GM19025 (cell line): Measurements from ENCODE around the gene FLNC.
A peak's percentile ranks its signal among the peaks of the same experiment; 100 is the strongest.

ENCODE experiments used
- ATAC-seq: cut with Tn5 transposase; IDR thresholded peaks from one replicate; pipeline ENCODE4 v1.9.1; 2021; ENCODE audit warnings: mild to moderate bottlenecking, low read depth, moderate library complexity; ENCODE audit not compliant: unreplicated experiment

Gene FLNC, protein sequence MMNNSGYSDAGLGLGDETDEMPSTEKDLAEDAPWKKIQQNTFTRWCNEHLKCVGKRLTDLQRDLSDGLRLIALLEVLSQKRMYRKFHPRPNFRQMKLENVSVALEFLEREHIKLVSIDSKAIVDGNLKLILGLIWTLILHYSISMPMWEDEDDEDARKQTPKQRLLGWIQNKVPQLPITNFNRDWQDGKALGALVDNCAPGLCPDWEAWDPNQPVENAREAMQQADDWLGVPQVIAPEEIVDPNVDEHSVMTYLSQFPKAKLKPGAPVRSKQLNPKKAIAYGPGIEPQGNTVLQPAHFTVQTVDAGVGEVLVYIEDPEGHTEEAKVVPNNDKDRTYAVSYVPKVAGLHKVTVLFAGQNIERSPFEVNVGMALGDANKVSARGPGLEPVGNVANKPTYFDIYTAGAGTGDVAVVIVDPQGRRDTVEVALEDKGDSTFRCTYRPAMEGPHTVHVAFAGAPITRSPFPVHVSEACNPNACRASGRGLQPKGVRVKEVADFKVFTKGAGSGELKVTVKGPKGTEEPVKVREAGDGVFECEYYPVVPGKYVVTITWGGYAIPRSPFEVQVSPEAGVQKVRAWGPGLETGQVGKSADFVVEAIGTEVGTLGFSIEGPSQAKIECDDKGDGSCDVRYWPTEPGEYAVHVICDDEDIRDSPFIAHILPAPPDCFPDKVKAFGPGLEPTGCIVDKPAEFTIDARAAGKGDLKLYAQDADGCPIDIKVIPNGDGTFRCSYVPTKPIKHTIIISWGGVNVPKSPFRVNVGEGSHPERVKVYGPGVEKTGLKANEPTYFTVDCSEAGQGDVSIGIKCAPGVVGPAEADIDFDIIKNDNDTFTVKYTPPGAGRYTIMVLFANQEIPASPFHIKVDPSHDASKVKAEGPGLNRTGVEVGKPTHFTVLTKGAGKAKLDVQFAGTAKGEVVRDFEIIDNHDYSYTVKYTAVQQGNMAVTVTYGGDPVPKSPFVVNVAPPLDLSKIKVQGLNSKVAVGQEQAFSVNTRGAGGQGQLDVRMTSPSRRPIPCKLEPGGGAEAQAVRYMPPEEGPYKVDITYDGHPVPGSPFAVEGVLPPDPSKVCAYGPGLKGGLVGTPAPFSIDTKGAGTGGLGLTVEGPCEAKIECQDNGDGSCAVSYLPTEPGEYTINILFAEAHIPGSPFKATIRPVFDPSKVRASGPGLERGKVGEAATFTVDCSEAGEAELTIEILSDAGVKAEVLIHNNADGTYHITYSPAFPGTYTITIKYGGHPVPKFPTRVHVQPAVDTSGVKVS (N-terminal part only)

DNA sequence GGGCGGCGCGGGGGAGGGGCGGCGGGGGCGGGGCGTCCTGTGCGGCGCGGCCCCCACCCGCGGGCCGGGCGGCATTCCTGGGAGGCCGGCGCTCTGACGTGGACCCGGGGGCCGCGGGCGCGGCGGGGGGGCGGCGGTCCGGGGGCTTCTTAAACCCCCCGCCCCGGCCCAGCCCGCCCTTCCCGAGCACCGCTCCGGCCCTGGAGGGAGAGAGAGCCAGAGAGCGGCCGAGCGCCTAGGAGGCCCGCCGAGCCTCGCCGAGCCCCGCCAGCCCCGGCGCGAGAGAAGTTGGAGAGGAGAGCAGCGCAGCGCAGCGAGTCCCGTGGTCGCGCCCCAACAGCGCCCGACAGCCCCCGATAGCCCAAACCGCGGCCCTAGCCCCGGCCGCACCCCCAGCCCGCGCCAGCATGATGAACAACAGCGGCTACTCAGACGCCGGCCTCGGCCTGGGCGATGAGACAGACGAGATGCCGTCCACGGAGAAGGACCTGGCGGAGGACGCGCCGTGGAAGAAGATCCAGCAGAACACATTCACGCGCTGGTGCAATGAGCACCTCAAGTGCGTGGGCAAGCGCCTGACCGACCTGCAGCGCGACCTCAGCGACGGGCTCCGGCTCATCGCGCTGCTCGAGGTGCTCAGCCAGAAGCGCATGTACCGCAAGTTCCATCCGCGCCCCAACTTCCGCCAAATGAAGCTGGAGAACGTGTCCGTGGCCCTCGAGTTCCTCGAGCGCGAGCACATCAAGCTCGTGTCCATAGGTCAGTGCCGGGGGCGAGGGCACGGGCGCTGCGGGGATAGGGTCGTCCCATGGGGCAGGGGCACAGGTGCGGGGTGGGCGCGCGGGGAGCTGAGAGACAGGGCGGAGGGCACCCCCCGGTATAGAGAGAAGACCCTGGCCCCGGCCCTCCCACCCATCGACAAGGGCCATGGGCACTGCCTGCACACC is at the start of gene FLNC:
TSS of gene FLNC (plus strand) at position 176 of the 947 bp plus-strand sequence. CDS start at position 408, 232 bp downstream.
- ATAC-seq: no peak

DNA sequence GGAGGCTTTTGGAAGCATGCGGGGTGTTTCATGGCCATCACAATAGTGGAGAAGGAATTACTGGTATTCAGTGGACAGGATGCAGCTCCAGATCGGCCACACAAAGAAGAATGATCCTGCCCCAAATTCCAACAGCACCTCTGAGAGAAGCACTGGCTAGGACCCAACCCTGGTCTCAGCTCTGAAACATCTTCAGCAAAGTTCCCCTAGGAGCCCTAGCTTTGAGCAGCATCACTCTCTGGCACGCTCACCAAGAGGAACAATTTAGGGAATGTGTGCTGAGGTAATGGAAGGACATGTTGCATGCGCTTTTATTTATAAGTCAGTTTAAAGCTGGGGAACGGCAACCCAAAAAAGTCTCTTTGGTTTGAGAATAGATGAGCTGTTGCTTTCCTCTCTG is 49.1 kb upstream of the FLNC start:
- no peak for ATAC-seq

DNA sequence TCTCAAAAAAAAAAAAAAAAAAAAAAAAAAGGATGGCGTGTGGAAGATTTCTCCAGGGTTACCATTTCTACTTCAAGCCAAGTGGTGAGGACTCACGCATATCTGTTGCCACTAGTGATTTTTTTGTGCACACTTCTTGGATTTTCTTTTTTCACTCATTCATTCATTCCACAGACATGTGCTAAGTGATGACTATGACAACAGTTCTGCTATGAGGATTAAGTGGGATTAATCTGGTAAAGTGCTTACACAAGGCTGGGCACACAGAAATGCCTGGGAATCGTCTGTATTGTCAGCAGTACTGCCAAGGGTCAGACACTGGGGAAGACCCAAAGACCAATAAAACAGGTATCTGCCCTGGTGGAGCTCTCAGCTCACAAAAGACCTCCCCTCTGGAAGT is 48.4 kb upstream of the FLNC start:
- ATAC-seq: no peak

DNA sequence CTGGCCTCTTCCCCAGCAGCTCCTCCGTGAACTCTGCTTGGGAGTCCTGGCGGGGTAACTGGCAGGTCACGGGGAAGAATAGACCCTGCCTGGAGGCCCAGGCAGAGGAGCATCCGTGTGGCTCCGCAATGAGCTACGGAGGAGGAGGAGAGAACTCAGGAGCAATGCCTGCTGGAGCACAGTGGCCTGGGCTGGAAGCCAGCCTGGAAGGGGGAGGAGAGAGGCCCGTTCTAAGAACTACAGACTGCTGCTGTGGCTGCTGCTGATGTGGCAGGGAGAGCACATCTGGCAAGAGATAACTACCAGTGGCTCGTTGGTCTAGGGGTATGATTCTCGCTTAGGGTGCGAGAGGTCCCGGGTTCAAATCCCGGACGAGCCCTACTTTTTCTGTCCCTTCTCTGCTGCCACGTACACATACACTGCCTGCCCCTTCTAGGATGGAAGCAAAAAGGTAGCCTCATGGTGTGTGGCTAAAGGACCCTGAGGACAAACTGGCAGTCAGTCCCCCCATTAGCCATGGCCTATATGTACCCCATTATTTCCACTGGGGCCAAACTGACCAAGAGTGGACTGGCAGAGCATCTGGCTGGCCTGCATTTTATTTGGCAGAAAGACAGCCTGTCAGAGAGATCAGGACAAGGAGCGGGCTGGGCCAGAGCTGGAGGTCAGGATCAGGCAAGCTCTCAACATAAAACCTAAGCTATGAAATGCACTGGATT is 46.9 kb upstream of the FLNC start:
- no peak for ATAC-seq

DNA sequence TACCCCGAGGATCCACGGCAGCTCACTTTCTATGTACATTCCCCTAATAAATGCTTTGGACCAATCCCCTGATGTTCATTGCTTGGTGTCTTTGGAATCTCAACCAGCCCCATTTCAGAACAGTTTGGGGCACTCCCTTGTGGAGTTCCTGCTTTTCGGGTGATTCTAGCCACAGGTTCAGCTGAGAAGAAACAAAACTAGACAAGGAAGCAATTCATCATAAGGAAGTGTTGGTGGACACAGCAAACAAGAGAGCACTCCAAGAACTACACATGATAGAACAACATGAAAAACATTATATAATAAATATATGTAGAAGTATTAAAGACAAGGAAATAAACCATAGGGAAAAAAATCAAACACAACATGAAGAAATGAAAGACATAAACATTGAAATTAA is 44.5 kb upstream of the FLNC start:
- no peak for ATAC-seq

DNA sequence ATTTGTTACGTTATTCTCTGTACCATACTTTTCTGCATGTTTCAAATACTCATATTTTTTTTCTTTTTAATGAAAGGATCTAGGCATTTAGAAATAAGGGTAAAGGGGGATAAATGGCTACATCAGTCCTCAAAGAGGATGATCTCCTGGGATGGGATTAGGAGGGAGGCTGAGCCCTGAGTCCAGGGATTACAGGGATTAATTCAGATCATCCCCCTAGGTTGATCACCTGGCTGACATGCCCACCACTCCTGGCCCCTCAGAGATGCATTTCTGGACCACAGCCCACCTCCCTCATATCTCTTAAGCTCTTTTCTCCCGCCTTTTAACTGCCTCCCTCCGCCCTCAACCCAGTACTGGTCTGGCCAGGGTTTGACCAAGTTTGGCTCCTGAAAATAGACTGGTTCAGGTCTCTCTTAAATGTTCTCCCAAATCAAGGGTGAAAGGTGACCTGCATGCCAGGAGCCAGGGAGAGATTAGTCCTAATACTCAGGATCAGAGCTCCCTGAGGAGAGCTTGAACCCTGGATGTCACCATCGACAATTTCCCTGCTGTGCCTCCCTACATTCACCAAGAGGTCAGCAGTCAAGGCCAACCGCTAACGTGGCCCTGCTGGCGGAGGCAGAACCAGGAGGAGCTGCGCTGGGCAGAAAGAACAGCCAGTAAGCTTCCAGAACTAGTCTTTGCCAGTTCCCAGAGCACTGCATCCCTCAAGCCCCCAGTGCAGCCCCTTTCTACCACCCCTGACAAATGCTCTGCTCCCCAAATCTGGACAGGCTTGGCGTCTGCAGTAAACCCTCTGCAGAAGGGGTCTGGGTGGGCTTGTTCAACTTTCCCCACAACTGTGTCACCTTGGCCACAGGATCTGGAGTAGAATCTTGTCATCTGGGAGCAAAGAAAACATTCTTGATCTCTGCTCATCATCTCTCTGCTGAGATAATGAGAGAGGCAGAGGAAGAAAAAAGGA is 41.5 kb upstream of the FLNC start:
- no peak for ATAC-seq

DNA sequence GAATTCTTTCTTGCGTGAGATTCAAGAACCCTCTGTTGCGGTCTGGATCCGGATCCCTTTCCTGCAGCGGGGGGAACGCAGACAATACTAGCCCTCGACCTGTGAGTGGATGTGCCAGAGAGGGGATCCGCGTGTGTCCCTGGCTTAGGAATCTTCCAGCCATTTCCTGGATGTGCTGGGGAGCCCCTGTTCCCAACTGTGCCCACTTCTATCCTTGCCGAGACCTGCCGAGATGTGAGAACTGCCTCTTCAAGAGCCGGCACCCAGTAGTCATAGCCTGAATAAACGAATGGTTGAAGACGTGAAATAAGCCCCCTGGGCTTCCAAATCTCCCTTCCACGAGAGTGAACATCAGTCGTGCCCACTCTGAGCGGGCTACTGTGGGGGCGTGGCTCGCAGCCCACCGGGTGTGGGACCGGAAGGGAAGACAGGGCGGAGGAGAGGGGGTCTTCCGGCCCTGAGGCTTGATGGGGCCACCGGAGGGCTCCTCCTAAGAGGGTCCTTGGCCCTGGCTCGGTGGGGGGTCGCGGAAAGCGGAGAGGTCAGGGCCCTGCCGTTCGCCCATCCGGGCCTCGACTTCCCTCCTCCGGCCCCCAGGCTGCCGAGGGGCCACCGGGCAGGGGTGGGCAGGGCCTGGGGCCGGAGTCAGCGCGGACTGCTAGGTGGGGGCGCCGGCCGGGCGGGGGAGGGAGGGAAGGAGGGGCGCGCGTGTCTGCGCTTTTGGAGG is 39.7 kb upstream of the FLNC start:
- no peak for ATAC-seq

DNA sequence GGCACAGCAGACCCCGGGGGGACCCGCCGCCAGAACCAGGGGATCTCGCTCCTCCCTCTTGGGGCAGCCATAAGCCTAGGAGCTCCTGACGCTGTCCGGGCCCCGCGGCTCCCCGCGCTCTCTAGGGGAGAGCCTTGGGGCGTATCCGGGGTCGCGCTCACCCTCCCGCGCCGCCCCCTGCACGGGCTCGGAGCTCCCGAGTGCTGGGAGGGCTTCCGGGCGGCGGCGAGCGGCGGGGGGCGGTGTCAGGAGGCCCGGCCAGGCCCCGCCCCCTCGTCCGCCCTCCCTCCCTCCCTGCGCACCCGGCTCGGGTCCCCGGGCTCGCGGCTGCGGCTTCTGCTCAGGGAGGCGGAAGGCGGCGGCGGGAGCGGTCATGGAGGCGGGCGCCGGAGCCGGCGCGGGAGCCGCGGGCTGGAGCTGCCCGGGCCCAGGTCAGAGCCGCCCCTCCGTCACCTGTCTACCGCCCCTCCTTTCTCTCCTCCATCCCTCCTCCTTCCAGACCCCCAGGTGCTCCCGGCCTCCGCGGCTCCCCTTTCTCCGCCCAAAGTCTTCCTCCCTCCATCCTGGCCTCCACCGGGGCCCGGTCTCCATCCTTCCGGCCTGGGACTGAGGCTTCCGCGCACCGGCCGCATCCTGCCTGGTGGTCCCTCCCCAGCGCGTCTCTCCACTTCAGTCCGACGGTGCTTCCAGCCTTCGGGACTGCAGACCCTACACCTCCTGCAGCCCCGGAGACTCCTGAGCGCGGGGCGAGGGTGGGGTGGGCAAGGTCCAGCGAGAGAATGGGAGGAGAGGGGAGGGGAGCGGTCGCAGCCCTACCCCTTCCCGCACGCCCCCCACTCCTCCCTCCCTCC is 38.9 kb upstream of the FLNC start, which contains the start of gene CCDC136:
TSS of gene CCDC136 (plus strand) at position 848 of the 851 bp plus-strand sequence. CDS start 444 bp downstream, outside the sequence.
- ATAC-seq: peak; percentile 86

DNA sequence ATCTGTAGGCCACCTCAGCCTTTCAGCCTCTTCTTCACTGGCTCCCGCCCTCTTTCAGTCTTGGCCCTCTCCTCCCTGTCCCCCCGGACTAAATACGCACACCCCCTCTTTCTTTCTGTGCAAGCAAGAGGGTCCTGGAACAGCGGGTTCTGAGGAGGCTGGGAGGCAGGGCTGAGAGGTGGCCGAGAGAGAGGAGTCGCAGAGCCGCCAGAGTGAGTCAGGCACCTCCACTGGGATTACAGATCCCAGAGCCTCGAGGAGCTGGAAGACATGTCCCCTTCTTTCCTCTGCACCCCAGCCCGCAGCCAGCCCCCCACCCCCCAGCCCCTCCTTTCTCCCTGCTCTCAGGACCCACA is 38.3 kb upstream of the FLNC start:
- no peak for ATAC-seq

DNA sequence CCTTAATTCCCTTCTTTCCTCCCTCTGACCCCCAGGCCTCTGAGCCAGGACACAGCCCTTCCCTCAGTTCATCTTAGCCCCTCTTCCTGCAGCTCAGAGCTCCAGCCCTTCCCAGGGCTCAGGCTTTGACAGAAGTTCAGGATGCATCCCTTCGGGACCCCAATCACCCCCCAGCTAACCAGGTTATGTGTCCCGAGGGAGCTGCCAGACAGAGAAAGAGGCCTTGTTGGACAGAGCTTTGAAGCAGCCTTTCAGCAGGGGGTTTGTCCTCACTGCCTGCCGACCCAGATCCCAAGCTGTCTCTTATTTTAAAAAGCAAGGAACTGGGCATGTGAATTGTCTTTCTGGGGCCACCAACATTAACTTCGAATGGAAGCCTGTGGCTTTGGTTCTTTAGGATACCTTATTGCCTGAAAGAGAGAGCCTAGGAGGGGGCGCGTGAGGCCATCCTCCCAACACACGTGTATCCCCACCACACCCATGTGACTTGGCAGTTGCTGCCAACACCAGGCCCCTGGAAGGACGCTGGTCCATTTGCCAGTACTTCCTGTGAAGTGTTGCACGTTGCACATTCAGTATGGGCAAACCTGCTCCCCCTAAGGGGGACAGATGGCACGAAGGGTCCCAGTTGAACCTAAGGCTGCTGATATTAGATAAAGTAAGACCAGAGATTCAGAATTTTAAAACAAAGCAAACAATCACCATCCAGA is 37.6 kb upstream of the FLNC start:
- no peak for ATAC-seq

DNA sequence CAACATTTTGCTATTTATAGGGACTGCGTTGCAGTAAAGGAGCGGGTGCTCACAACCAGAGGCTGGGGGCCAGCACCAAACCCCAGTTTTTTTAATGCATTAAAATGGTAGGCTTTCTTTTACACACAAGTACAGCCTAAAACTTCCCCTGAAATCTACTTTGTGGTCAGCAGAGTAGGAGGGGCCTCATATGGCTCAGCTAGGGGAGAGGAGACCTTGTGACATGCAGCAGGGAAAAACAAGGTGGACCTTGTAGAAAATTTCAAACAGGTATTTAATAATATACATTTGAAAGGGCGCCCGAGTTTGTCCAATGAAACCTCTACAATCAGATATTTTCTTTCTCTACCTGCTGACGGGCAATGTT is 37.0 kb upstream of the FLNC start:
- ATAC-seq: no peak

DNA sequence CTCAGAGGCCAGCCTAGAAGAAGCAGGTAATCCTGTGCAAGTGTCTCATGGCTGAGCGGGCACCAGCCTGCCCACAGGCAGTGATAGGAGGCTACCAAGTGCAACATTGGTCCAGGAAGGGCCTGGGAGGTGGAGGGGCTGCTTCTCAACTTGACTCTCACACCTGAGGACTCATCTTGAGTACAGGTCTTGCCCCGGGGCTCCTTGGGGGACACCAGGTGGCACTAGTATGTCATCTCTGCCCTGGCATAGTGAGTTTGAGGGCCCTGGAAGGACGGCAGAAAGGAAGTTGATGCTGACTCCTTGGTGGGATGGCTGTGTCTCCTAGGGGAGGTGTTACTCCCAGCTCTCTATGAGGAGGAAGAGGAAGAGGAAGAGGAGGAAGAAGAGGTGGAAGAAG is 36.2 kb upstream of the FLNC start:
- no peak for ATAC-seq

DNA sequence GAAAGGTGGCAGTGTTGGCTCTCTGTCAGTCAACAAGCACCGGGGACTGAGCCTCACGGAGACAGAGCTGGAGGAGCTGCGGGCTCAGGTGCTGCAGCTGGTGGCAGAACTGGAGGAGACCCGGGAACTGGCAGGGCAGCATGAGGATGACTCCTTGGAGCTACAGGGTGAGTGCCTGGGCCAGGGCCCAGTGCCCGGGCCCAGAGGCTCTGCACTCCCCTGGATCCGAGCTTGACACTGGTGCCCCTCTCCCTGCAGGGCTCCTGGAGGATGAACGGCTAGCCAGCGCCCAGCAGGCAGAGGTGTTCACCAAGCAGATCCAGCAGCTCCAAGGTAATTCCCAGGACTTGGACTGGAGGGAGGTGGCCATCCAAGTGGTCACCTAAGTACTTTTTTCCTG is 35.8 kb upstream of the FLNC start:
- no peak for ATAC-seq

DNA sequence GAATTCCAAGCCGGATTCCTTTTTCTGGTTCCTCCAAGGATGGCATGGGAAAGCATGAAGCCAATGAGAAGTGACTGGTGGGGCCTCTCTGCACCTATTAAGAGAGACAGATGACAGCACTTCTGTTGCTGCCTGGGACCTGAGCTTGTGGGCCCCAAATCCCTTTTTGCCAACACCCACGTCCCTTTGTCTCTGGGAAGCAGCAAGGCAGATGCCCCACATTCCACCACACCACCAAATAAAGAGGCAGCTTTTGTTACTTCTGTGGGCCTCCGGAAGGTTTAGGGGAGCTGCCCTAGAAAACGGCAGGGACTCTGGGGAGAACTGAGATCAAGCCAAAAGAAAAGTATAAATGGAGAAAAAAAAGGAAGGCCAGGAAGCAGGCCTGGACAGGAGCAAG is 35.1 kb upstream of the FLNC start:
- ATAC-seq: no peak

DNA sequence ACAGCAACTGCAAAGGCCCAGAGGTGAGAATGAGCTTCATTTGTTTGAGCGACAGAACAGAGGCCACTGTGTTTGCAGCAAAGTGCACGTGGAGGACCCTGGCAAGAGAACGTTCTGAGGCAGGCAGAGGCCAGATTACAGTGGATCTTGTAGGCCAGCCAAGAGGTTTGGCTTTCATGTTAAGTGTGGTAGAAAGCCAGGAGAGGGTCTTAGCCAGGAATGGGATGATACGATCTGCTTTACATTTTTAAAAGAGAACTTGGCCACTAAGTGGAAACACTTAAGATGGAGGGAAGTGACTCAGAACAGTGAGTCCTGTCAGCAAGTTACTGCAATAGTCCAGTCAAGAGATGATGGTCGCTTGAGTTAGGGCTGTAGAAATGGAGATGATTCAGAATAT is 33.9 kb upstream of the FLNC start:
- ATAC-seq: no peak

DNA sequence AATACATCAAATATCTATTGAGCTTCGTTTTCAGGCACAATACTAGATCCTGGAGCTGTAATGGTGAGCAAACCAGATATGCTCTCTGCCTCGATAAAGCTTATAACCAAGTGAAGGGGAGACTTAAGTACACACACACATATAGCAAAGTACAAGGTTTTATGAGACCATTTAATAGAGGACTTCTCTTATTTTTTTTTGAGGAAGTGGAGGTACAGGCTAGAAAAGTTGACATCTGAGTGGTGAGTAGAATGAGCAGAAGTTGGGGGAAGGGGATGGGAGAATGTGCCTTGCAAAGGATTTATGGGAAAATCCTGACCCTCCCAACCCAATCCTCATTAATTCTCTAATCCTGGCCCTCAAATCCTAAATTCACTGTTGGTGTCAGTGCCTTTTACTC is 30.8 kb upstream of the FLNC start:
- no peak for ATAC-seq
